Measurements from ENCODE around the gene COQ8A.

- TF ChIP-seq TAF1 (IDR thresholded peaks at IDR 0.05; ENCODE audit: borderline replicate concordance, low read depth, low read length) (no peak), POLR2A (IDR thresholded peaks at IDR 0.05; ENCODE audit: low read depth, low read length) (no peak), POLR2AphosphoS5 (IDR thresholded peaks at IDR 0.05; ENCODE audit: low read depth, low read length) (no peak)
Measured at GRCh38 chr1:226971765-226972164, 31.7 kb downstream of the COQ8A start.
